Measurements from ENCODE around the gene PPP1CA.

Gene PPP1CA

GRCh38 chr11:67445515-67445914, 43.9 kb upstream of the PPP1CA start:
- H3K79me2 ChIP-seq: no peaks in the 10 kb centered on the region
- no peak overlapping the region for H3K4me3 ChIP-seq (ENCODE audit: low read depth, low read length)
- H3K36me3 ChIP-seq (ENCODE audit: control insufficient read depth, insufficient read depth, low read length): no peaks in the 10 kb centered on the region
- no peaks in the 10 kb centered on the region for H3K9me3 ChIP-seq (ENCODE audit: control insufficient read depth, low read length)
- no peaks in the 10 kb centered on the region for H3K4me1 ChIP-seq
- H3K27me3 ChIP-seq (ENCODE audit: control insufficient read depth, insufficient read depth, low read length): no peaks in the 10 kb centered on the region
- no peak overlapping the region for H3K4me2 ChIP-seq (ENCODE audit: low read length)
- H2AFZ ChIP-seq: no peak overlapping the region
- H3K27ac ChIP-seq: no peak overlapping the region
- H3K9ac ChIP-seq: no peak overlapping the region
- no peak for TF ChIP-seq CTCF (IDR thresholded peaks at IDR 0.05)

- Histone ChIP-seq H3K9ac (no peak overlapping the region), H2AFZ (no peak overlapping the region), H3K4me3 (ENCODE audit: low read depth, low read length) (peak overlapping the region; percentile 52), H3K4me2 (ENCODE audit: low read length) (peak overlapping the region; percentile 65), H3K79me2 (no peaks in the 10 kb centered on the region), H3K27ac (peak overlapping the region; percentile 75), H3K9me3 (ENCODE audit: control insufficient read depth, low read length) (no peaks in the 10 kb centered on the region), H3K27me3 (ENCODE audit: control insufficient read depth, insufficient read depth, low read length) (no peaks in the 10 kb centered on the region), H3K36me3 (ENCODE audit: control insufficient read depth, insufficient read depth, low read length) (no peaks in the 10 kb centered on the region), H3K4me1 (no peaks in the 10 kb centered on the region)
- no peak for TF ChIP-seq CTCF (IDR thresholded peaks at IDR 0.05)
Measured at GRCh38 chr11:67442504-67443404, 41.1 kb upstream of the PPP1CA start.

DNA sequence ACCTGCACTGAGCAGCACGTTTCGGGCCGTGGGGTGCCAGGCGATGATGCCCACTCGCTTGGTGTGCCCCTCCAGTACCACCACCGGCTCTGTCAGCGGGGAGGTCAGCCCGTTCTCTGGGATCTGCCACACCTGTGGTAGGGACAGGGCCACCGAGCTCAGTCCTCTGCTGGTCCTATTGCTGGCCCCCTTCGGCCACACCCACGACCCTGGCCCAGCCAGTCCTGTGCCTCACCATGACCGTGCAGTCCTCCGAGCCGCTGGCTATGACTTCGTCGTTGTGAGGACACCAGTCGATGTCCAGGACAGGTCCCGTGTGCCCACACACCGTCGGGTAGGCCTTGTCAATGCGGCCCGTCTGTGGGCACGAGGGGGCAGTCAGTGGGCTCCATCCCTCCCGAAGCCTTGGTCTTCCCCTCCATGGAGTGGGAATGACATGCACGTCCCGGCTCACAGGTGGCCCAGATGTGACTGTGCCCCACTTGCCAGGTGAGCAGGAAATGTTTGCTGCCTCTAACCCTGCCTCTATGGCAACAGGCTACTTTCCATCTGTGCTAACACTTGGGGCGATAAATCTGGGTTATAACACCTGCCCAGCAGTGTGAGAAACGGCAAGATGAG, 40.2 kb upstream of the PPP1CA start:
- H3K4me2 ChIP-seq (ENCODE audit: low read length): no peak overlapping the region
- H3K27me3 ChIP-seq (ENCODE audit: control insufficient read depth, insufficient read depth, low read length): no peaks in the 10 kb centered on the region
- no peaks in the 10 kb centered on the region for H3K79me2 ChIP-seq
- no peak overlapping the region for H3K27ac ChIP-seq
- no peaks in the 10 kb centered on the region for H3K36me3 ChIP-seq (ENCODE audit: control insufficient read depth, insufficient read depth, low read length)
- no peaks in the 10 kb centered on the region for H3K4me1 ChIP-seq
- H3K4me3 ChIP-seq (ENCODE audit: low read depth, low read length): no peak overlapping the region
- no peak overlapping the region for H3K9ac ChIP-seq
- H3K9me3 ChIP-seq (ENCODE audit: control insufficient read depth, low read length): no peaks in the 10 kb centered on the region
- no peak for TF ChIP-seq CTCF (IDR thresholded peaks at IDR 0.05)
- no peak overlapping the region for H2AFZ ChIP-seq

DNA sequence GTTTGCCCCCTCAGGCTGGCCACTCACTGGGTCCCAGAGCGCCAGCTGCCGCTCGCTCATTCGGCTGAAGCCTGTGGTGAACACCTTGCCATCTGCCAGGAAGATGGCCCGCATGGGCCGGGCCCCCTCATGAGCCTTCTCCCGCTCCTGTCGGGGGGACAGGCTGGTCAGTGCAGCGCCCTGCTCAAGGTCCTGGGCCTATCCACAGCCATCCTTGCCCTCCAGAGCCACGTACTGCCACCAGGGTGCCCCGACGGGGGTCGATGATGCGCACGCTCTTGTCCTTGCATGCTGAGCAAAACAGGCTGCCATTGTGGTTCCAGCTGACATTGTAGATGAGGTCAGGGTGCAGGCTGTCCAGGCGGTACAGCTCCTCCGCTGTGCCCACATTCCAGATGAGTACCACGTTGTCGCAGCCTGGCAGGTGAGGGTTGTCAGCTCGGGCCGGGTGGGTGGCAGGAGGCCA, 39.5 kb upstream of the PPP1CA start:
- H3K27ac ChIP-seq: no peak overlapping the region
- no peak overlapping the region for H3K4me3 ChIP-seq (ENCODE audit: low read depth, low read length)
- H2AFZ ChIP-seq: no peak overlapping the region
- H3K9ac ChIP-seq: no peak overlapping the region
- TF ChIP-seq CTCF (IDR thresholded peaks at IDR 0.05): no peak
- H3K27me3 ChIP-seq (ENCODE audit: control insufficient read depth, insufficient read depth, low read length): no peaks in the 10 kb centered on the region
- H3K79me2 ChIP-seq: no peaks in the 10 kb centered on the region
- no peaks in the 10 kb centered on the region for H3K9me3 ChIP-seq (ENCODE audit: control insufficient read depth, low read length)
- H3K36me3 ChIP-seq (ENCODE audit: control insufficient read depth, insufficient read depth, low read length): no peaks in the 10 kb centered on the region
- H3K4me1 ChIP-seq: no peaks in the 10 kb centered on the region
- no peak overlapping the region for H3K4me2 ChIP-seq (ENCODE audit: low read length)

Data from parathyroid adenoma (tissue), 2 donors.